ENCODE measurements around the gene CBR4.

The CBR4 gene

DNA sequence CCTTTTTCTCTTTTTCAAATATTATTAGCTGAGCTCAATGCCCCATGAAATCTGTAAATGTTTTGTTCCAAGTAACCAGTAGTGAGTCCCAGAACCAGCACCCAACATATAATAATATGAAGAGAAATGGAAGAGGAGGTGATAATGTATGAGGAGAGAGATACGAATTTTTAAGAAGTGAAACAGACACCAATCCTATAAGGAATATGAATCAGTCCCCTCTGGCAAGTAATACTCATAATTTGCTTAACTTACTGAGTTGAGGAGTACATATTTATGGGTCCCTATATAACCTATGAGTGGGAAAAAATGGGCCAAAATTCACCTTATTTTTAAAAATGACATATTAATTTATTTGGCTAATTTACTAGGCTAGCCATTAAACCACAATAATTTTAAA, 8.4 kb upstream of the CBR4 start:
- no peak for TF ChIP-seq CTCF (conservative IDR thresholded peaks at IDR 0.05; ENCODE audit: low read depth, low read length)
- no peak for DNase-seq (ENCODE audit: low read depth)
- no peak overlapping the region for H3K4me3 ChIP-seq (ENCODE audit: low read depth, low read length)

DNA sequence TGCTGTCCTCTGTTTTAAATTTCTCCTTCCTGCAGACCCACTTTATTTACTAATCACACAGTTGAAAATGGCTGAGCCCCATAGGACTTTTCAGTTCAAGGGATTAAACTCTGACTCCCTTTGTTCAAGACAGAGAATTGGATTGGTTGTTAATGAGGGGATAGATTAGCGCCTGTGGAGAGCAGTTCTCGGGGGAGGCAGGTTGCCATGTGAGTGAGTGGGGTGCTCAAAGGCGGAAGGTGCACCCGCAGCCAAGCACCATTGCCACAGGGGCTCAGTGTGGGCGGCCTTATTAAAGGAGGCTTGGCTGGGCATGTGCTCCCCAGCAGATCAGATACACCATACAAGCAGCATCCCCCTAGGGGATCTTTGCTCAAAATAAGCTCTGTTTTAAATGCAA, 7.9 kb upstream of the CBR4 start:
- TF ChIP-seq CTCF (conservative IDR thresholded peaks at IDR 0.05; ENCODE audit: low read depth, low read length) = no peak
- H3K4me3 ChIP-seq (ENCODE audit: low read depth, low read length) = no peak overlapping the region
- DNase-seq (ENCODE audit: low read depth) = no peak

GRCh38 chr4:169015186-169015623, 5.2 kb upstream of the CBR4 start:
- DNase-seq (ENCODE audit: low read depth) = no peak
- no peak overlapping the region for H3K4me3 ChIP-seq (ENCODE audit: low read depth, low read length)
- TF ChIP-seq CTCF (conservative IDR thresholded peaks at IDR 0.05; ENCODE audit: low read depth, low read length) = no peak

DNA sequence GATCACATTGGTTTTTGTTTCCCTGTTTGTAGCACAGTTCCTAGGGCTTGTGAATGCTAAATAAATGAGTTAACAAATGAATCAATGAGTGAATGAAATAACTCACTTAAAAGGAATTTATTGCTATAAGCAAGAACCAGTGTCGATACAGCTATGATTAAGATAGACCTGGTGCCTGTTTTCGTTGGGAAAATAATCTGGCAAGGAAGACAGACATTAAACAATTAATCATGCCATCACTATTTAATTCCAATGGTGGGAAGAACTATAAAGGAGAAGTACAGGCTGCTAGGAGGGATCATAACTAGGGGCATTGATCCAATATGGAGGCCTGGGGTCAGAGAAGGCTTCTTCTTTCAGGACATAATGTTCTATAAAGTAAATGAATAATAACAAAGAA, 4.5 kb upstream of the CBR4 start:
- H3K4me3 ChIP-seq (ENCODE audit: low read depth, low read length) = no peak overlapping the region
- TF ChIP-seq CTCF (conservative IDR thresholded peaks at IDR 0.05; ENCODE audit: low read depth, low read length) = no peak
- no peak for DNase-seq (ENCODE audit: low read depth)

DNA sequence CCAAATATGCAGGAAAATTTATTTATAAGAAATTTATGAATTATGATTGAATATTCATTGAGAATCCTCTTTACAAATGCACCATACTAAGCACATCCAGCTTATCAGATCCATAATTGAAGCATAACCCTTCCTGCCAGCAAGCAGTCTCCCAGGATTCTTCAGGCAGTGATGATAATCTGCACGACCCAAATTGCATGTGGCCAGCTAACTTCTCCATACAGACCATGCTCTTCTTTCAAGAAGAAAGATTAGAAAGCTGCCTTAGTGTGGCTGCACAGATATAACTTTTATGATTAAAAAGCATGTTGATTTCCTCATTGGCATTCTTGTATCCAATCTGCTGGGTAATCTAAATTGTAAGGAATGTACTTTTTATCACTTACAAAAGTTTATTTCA, 3.3 kb upstream of the CBR4 start:
- DNase-seq (ENCODE audit: low read depth) = no peak
- TF ChIP-seq CTCF (conservative IDR thresholded peaks at IDR 0.05; ENCODE audit: low read depth, low read length) = no peak
- H3K4me3 ChIP-seq (ENCODE audit: low read depth, low read length) = no peak overlapping the region

GRCh38 chr4:169012049-169012448, 2.0 kb upstream of the CBR4 start:
- DNase-seq (ENCODE audit: low read depth) = no peak
- no peak overlapping the region for H3K4me3 ChIP-seq (ENCODE audit: low read depth, low read length)
- TF ChIP-seq CTCF (conservative IDR thresholded peaks at IDR 0.05; ENCODE audit: low read depth, low read length) = no peak

DNA sequence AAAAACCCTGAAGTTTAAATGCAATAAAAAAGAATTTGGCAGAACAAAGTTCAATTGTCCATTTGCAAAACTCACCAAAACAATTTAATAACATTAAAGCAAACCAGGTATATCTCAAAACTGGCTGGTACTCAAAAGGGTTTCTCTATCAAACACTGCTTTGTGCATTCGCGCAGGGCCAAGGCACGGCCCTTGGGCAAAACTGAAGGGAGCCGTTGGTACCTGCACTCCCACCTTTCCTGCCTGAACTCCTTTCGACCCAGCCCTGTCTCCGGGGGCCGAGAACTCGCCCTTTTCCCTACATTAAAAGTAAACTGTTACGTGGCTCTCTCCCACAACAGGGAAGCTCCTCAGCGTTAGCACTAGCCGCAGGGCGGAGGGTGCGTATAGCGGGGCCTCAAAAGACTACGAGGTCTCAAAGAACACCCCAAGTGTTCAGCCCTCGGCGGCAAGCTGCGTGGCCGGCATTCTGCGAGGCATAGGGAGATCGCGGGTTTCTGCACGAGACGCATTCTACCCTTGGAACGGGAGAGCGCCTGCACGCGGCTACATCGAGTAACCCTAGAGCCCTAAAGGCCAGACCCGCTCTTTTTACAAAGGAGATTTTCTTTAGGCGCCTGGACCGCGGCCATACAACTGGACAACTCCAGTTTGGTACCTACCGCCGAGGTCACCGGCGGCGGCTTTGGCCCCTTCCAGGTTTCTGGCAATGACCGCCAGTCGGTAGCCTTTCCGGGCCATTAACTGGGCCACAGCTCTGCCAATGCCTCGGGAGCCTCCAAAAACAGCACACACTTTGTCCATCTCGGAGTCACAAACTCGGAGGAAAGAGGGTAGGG, 550 bp downstream of the CBR4 start:
- DNase-seq (ENCODE audit: low read depth) = peak; percentile 63
- peak overlapping the region; percentile 79 for H3K4me3 ChIP-seq (ENCODE audit: low read depth, low read length)
- TF ChIP-seq CTCF (conservative IDR thresholded peaks at IDR 0.05; ENCODE audit: low read depth, low read length) = peak; percentile 41

Data from choroid plexus epithelial cell (primary cell).